GM19372 (cell line): ENCODE results near the gene PLA2G4E.

Experiments used
- ATAC-seq: cut with Tn5 transposase; IDR thresholded peaks from one replicate; pipeline ENCODE4 v1.9.1; 2021; ENCODE audit warnings: mild to moderate bottlenecking, low read depth, moderate library complexity; ENCODE audit not compliant: unreplicated experiment

PLA2G4E gene

GRCh38 chr15:41993472-41994170 is 27.2 kb downstream of the PLA2G4E start:
- no peak for ATAC-seq

GRCh38 chr15:41992803-41993190 is 28.0 kb downstream of the PLA2G4E start:
- no peak for ATAC-seq

- ATAC-seq: no peak
Observed at GRCh38 chr15:41992151-41992802, 28.6 kb downstream of the PLA2G4E start.

GRCh38 chr15:41990691-41991090 is 30.2 kb downstream of the PLA2G4E start:
- no peak for ATAC-seq

GRCh38 chr15:41990243-41990605 is 30.6 kb downstream of the PLA2G4E start:
- ATAC-seq: no peak

- ATAC-seq: peak; percentile 67
Observed at GRCh38 chr15:41989573-41990242, 31.1 kb downstream of the PLA2G4E start.

GRCh38 chr15:41988896-41989572 is 31.8 kb downstream of the PLA2G4E start:
- no peak for ATAC-seq

GRCh38 chr15:41987925-41988275 is 32.9 kb downstream of the PLA2G4E start:
- ATAC-seq: no peak

- ATAC-seq: no peak
Observed at GRCh38 chr15:41987246-41987924, 33.5 kb downstream of the PLA2G4E start.

- ATAC-seq: no peak
Observed at GRCh38 chr15:41985236-41986160, 35.3 kb downstream of the PLA2G4E start.

- no peak for ATAC-seq
Observed at GRCh38 chr15:41984622-41985021, 36.2 kb downstream of the PLA2G4E start.

- ATAC-seq: no peak
Observed at GRCh38 chr15:41983621-41984571, 36.9 kb downstream of the PLA2G4E start.

- ATAC-seq: no peak
Observed at GRCh38 chr15:41983221-41983620, 37.6 kb downstream of the PLA2G4E start.

- no peak for ATAC-seq
Observed at GRCh38 chr15:41982133-41982930, 38.5 kb downstream of the PLA2G4E start.

- ATAC-seq: no peak
Observed at GRCh38 chr15:41981371-41982132, 39.3 kb downstream of the PLA2G4E start.

GRCh38 chr15:41980654-41981323 is 40.1 kb downstream of the PLA2G4E start:
- ATAC-seq: no peak
